HG03095 (cell line): Measurements from ENCODE around the gene ADGRG1.

Experiments used
- ATAC-seq: cut with Tn5 transposase; IDR thresholded peaks from one replicate; pipeline ENCODE4 v1.9.1; 2021; ENCODE audit warnings: moderate library complexity; ENCODE audit not compliant: unreplicated experiment

The ADGRG1 gene

DNA sequence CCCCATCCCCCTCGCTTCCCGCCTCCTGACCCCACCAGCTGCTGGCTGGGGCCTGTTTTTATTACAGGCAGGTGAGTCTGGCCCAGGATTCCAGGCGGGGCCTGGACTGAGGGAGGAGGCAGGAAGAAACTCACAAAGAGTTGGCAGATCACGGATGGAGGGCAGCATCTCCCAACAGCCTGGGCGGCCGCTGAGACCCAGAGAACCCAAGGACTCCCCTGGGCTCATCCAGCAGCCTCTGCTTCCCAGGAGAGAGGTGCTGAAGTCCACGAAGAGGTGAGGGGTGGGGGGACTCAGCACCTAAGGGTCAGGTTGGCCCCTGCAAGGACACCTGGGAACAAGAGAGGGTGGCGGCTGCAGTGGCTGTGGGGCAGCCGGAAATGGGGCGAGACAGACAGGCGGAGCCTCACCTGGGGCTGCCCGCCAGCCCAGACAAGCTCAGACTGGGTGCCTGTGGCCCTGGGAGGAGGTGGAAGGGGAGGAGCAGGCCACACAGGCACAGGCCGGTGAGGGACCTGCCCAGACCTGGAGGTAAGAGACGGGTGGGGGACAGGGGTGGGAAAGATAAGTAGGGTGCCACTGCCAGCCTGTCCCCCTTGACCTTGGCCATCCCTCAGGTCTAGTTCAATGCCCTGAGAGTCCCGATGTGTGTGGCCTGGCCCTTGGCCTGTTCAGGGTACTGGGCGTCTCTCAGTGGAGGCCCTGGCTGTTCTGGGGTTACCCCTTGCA is 8.7 kb upstream of the ADGRG1 start:
- ATAC-seq, result no peak

DNA sequence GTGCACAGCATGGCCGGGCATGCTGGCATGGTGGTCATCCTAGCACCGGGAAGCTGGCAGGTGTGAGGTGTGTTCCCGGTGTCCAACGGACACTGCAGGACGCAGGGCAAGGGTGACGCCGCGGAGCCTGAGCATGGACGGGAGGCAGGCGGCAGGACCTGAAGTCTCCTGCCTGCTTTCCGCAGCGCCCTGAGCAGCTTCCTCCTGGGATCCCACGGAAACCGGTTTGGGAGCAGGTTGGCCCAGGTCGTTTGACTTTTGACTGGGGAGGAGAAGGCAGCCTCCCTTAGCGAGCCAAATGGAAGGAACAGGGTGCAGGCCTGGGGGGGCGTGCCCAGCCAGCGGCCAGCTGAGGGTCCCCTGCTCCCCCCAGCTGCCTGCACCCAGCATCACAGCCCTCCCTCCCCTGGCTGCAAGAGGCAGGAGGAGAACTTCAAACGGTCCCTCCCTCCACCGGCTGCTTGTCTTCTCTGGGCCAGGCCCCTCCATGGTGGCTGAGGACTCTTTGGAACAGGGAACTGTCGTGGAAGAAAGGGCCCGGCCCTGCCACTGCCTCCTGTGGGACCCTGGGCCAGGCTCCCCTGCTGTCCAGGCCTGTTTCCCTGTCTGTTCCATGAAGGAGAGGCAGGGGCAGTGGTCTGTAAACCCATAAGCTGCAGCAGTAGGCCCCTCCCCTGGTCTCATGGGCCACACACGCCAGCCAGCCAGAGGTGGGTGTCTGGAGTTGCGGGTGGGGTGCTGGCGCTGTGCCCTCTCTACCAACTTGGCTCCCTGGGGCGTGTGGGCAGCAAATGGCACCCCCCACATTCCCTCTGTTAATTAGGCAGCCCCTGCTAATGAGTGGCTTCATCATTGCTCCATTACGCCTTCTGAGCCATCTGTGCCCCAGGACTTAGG is 7.8 kb upstream of the ADGRG1 start:
- no peak for ATAC-seq

DNA sequence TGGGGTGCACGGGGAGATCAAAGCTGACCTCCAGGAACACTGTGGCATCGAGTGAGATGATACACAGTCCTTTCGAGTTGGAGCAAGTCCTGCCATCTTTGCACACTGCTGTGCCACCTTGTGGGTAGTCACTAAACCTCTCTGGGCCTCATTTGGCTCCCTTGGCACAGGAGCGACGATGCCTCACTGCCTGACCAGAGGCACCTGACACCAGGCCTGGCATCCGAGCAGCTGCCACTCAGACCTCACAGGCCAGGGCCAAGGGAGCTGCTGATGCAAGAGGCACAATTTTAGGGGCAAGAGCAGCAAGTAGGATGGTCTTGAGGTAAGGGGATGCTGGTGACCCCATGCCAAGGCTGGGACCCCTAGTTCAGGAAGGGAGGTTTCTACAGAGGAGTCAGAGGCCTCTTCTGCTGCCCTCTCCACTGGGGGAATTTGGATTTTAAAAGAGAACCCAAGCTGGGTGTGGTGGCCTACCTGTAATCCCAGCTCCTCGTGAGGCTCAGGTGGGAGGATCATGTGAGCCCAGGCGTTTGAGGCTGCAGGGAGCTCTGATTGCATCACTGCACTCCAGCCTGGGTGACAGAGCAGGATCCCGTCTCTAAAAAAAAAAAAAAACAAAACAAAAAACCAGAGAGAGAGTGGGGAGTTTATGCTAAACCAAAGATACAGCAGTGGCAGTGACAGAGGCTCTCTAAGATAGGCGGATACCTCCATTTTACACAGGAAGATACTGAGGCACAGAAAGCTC is 6.7 kb upstream of the ADGRG1 start:
- no peak for ATAC-seq

DNA sequence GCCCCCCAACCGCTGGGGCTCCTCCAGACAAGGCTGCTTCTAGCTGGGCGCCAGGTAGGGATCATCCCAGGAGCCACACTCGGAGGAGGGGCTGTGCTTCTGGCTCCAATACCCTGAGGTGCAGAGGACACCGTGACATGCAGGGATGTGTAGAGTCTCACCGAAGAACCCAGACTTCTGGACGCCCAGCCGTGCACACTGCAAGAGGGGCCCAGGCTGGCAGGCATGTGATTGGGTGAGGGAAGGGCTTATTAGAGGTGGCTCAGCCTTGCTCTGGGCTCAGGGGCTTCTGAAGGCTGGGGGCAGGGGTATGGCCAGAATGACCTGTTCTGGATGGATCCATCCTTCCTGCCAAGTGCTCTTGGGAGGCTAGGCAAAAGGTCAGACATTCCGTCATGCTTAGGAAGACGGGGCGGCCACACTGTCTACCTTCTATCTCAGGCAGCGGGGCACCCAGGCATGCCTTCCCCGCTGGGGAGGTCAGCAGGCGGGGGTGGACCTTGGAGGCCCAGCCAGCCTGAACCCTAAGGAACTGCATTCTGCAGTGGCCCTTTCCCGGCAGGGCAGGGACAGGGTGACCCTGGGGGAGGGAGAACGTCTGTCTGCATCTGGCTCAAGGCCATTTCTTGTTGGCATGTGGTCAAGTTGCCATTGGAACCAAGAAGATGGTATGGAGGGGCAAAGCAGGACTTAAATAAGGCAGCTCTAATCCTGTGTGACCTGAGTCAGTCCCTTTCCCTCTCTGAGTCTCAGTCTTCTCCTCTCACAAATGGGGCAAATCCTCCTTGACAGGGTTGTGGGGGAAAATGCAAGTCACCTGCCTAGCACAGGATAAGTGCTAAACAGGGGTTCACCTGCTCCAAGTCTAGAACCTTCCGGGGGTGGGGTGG is 5.8 kb upstream of the ADGRG1 start:
- no peak for ATAC-seq

DNA sequence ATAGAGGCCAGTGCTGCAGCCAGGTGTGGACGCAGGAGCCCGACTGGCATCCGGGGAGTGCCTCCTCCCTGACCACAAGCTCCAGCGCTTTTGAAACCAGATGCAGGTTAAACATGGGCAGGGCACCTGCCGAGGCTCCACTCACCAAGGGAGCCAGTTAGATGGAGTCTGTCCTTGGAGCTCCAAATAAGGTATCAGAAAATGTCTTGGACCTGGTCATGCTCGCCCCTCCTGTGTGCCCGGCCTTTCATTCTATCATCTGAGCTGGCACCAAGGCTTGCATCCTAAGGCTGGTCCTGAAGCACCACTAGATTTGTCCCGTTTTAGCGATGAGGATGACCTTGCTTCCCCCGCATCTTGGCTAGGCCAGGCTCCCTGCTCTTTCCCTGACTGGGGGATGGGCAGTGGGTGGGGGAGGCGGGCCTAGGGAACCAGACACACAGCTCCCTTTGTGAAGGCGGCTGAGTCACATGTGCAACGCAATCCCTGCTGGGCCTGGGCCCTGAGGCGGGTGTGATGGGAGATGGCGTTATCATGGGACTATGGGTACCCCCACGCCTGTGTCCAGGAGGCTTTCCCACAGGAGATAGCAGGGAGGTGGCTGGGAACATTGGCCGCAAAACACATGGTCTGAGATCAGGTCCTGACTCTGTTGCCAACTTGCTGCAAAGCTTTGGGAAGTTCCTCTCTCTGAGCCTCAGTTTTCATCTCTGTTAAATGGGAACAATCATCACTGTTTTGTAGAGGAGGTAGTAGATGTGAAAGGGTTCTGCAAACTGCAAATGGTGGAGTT is 5.0 kb upstream of the ADGRG1 start:
- no peak for ATAC-seq

DNA sequence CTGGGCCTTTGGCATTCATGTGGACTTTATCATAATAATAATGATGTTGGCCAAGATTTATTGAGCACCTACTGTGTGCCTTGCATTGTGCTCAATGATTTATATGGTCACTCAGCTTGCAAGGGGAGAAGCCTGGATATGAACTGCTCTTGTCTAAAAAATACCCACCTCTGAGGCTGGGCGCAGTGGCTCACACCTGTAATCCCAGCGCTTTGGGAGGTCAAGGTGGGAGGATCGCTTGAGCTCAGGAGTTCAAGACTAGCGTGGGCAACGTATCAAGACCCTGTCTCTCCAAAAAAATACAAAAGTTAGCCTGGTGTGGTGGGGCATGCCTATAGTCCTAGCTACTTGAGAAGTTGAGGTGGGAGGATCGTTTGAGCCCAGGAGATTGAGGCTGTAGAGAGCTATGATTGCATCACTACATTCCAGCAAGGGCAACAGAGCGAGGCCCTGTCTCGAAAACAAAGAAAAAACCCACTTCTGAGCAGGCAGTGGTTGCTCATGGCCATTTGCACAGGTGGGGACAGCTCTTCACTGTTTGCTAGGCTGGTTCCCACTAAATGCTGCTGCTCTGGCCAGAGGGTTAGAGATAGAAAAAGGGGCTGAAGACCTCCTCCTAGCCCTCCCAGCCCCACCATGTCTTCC is 4.3 kb upstream of the ADGRG1 start:
- ATAC-seq, result no peak

DNA sequence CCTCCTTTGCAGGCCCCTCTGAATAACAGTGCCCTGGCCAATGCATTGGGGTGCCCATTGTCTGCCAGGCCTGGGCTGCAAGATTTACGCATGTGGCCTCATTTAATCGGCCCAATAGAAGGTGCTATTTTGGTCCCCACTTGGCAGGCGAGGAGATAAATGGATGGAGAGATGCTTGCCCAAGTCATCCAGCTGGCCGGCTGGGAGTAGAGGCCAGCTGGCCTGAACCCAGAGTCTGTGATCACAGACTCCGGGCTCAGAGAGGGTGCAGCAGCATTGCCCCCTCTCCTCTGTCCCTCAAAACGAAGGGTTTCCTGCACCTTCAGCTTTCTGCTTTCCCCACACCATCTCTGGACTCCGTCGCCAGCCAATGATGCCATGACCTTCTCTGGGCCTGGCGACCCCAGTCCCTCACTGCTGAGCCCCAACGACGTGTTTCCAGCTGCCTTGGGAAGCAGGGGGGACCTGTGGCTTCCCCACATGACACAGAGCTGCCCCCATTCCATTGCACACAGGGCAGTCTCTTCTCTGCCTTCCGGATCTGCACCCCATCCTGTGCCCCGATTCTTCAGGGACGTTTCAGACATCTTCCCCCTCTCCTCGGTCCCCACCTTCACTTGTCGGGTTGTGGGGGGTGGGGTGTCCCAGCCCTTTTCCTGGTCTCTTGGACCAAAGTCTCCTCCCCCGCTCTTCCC is 3.5 kb upstream of the ADGRG1 start:
- ATAC-seq, result no peak

DNA sequence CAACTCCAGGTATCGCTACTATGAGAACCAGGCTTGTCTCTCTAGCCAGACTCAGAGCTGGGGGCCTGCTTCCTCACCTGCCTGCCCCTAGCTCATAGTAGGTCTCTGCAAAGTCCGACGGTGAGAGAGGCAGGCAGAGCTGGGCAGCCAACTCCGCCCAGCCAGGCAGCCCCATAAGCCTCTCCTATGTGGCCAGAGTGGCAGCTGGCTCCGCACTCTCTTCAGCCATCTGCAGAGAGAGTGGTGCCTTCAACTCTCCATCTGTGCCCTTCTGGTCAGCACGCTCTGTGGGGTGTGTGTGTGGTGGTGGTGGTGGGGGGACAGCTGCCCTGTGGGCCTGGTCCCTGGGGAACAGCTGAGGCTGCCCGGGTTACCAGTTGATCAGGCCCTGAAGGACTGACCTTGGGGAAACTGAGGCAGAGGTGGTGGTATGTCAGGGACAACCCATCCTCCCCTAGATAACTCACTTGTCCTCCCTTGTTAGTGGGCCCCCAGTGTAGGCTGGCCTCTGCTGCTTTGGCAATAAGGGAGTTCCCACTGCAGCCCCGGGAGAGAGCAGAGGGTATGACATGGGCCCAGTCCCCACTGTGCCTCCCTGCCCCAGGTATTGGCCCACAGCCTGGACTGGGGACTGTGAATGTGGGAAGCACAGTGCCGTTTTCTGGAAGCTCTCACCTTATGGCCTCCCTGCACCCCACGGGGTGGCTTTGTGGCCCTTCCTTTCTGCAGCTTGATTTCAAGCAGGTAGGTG is 1.8 kb upstream of the ADGRG1 start:
- no peak for ATAC-seq

DNA sequence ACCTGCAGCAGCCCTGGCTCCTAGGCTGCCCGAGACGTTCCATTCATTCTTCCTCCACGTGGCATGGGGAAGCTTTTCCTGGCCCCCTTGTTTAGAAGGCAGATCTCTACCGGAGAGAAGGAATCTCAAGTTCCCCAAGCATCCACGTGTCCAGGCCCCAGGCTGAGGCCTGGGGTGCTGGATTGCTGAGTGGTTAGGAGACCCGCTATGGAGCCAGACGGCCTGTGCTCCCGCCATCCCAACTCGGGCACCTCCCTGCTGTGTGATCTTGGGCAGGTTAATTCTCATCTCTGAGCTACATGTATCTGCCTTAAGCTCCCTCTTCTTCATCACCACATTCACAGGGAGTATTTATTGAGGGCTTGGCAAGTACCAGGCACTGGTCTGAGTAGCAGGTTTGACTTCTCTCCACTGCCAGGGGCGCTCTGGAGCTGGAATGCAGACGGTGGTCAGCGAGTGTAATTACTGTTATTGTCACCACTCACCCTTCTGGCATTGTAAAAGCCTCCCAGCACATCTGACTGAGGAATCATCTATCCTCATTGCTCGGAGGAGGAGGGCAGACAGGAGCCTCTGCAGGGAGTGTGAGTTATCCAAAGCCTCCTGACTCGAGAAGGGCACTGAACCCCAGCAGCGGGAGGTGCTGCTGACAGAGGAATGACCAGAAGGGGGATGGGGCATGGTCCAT is 1.1 kb upstream of the ADGRG1 start:
- no peak for ATAC-seq

DNA sequence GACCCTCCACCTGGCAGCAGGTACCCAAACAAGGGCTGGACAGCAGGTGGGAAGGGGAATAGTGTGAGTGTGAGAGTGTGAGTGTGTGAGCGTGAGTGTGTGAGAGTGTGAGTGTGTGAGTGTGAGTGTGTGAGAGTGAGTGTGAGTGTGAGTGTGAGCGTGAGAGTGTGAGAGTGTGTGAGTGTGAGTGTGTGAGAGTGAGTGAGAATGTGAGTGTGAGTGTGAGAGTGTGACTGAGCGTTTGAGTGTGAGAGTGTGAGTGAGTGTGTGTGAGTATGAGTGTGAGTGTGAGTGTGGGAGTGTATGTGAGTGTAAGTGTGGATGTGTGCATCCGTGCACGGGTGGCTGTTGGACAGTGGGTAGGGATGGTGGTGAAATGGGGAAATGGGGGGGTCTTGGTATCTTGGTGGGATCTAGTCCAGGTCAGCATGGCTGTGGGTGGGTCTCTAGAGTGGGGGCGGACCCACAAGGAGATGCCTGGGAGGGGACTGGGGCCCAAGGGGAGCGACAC is 408 bp downstream of the ADGRG1 start:
- ATAC-seq, result no peak

DNA sequence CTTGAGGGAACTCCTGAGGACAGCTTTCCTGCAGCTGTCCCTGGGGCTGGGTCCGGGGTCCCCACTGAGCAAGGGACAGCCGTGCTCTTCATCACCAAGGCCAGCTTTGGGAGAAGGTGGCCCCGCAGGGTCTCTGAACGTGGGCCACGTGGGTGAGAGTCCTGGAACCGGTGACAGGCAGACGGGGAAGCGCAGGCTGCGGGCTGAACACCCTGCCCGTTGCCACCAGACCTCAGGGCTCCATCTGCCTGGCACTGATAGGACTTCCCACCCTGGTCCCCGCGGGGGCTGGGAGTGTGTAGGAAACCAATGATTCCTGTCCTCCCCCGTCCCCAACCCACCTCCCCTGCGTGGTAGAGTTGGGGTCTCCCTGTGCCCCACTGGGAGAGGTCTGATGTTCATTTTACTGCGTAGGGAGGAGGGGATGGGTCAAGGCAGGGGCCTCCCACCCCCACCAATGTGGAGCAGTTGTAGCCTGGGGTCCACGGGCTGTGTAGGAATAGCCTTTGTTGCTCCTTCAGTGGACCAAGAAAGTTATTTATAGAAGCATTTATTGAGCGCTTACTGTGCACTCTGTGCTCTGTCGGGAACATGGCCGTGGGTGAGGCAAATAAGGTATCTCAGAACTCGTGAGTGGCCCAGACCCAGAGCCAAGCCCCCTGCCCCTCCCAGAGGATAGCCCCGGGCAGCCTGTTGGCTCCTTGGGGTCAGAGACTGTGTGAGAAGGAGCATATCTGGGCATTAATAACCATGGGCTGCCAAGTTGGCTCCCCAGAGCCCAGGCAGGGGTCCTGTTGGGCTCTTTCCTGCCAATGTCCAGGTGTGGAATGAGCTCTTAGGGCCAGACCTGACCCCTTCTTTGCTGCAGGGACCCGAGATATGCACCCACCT is 1.3 kb downstream of the ADGRG1 start:
- no peak for ATAC-seq

DNA sequence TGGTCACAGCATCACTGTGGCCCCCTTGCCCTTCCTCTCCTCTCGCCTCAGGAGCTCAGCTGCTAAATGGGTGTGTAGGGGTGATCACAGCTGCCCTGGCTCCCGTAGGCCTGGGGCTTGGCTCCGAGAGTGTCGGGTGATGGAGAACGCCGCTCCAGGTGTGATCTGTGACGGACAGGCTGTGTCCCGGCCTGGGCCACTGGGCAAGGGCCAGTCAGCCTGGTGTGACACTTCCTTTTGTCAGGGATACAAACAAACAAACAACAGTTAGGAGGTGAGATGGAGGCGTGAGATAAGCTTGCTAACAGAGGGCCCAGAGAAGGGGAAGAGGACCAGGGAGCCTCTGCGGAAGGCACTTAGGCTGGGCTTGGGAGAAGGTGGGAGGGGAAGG is 2.0 kb downstream of the ADGRG1 start:
- ATAC-seq, result no peak

DNA sequence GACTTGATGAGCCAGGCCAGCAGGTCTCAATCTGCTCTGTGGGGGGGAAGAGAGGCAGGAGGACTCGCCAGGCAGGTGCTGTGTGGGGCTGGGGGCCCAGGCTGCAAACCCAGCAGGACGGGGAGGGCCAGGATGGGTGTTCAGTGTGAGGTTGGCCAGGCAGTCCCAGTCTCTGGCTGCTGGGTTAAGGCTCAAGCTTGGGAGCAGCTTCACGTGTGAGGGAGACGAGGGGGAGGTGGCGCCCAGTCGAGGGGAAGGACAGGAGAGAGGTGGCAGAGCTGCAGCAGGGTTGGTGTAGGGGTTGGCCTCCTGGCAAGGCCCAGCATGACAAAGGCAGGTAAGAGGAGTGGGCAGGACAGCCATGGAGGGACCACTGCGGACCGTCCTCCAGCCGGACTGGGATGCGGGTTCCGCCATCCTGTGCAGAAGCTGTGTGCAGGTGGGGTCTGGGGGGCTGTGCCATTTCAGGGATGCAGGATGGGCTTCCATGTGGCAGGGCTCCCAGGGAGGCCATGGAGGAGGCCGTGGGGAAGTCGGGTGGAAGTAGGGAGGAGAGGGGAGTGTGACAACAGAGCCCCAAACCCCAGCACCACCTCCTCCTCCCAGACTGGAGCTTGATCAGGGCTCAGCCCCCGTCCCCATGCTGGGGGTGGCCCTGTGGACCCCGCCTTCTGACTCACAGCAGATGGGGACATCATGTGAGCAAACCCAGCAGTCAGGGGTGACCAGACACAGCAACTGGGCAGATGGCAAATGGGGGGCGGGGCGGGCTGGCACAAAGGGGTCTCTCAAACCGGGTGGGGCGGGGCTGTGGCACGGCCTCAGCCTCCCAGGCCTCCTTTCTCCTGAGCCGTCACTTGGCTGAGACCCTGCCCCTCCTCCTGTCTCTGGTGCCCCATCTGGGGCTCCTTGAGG is 2.8 kb downstream of the ADGRG1 start:
- ATAC-seq, result no peak

DNA sequence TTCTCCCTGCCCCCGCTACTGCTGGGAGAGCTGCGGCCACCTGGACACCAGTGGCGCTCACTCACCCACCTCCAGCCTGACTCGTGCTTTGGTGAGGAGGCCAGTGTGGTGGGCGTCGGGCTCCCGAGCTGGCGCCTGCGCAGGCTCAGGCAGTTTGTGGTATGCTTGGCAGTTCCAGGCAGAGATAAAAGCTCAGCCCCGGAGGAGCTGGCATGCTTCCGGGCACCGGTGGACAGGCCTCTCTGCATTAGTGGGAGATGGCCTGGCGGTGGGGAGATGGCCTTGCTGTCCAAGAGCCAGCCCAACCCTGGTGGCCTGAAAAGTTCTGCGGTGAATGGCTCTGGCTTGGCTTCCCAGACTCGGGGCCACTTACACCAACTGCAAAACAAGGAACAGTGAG is 4.1 kb downstream of the ADGRG1 start:
- no peak for ATAC-seq

DNA sequence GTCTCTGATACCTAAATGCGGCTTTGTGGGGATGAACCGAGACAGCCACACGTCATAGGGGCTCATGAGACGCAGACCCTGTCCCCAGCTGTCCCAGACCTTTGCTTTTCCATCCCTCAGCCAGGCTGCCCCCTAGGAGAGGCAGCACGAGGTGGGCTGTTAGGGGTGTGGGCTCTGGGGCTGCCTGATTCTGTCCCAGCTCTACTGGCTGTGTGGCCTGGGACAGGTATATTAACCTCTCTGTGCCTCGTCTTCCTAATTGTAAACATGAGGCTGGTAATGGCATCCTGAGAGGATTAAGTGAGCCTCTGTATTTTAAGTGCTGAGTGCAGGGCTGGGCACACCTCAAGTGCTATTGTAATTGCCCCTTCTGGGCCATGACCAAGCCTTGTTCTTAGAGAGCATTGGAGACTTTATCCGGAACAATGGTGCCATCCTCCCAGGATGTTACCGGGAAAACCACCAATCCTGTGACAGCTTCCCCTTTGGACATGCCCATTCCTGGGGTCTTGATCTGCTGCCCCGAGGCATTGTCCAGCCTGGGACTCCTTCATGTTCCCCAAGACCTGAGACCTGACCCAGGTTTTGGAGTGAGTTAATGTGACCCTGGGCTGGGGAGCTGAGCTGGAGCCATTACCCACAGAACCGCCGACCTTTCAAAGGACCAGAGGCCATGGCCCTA is 5.1 kb downstream of the ADGRG1 start:
- ATAC-seq, result no peak
